DND-41 (cell line): Measurements from ENCODE around the gene STAC.

Source experiments
- ATAC-seq: fragments of 200-7000 bp; cut with Tn5 transposase; 3 replicates; pipeline ENCODE4 v1.9.1; 2021; ENCODE audit warnings: low read depth; ENCODE audit not compliant: insufficient read depth
- DNase-seq: peaks from one replicate; pipeline ENCODE4 v3.0.0-alpha.2; 2020
- H2AFZ ChIP-seq: 2 replicates; pipeline ENCODE4 v1.6.0; 2012; ENCODE audit warnings: low read depth, low read length
- H3K27ac ChIP-seq: 2 replicates; pipeline ENCODE4 v1.5.1; 2012; ENCODE audit warnings: low read length, inconsistent platforms
- H3K27me3 ChIP-seq: fragments of 200-600 bp; sonication (generic); 2 replicates; pipeline ENCODE4 v1.6.0; 2012; ENCODE audit warnings: low read length, mild to moderate bottlenecking, inconsistent platforms; ENCODE audit not compliant: insufficient read depth, poor library complexity
- H3K36me3 ChIP-seq: 2 replicates; pipeline ENCODE4 v1.5.1; 2012; ENCODE audit warnings: low read length, inconsistent platforms; ENCODE audit not compliant: insufficient read depth
- H3K4me1 ChIP-seq: 2 replicates; pipeline ENCODE4 v1.5.1; 2012; ENCODE audit warnings: mild to moderate bottlenecking, low read length; ENCODE audit not compliant: insufficient read depth
- H3K4me2 ChIP-seq: 2 replicates; pipeline ENCODE4 v1.6.0; 2012; ENCODE audit warnings: mild to moderate bottlenecking, moderate library complexity, low read length, inconsistent platforms; ENCODE audit not compliant: insufficient read depth
- H3K4me3 ChIP-seq, 2 experiments: fragments of 200-600 bp in 1 of 2; shearing (Covaris generic) in 1 of 2; 2 replicates each; pipeline ENCODE4 v1.5.1; 2012 to 2016; ENCODE audit warnings: inconsistent platforms in 2 of 2, low read length in 2 of 2, mild to moderate bottlenecking in 2 of 2, low read depth in 1 of 2, moderate library complexity in 1 of 2
- H3K79me2 ChIP-seq: 2 replicates; pipeline ENCODE4 v1.6.0; 2012; ENCODE audit warnings: low read length, inconsistent platforms; ENCODE audit not compliant: insufficient read depth
- H3K9ac ChIP-seq: 2 replicates; pipeline ENCODE4 v1.6.0; 2012; ENCODE audit warnings: low read depth, mild to moderate bottlenecking, inconsistent platforms, low read length, moderate library complexity
- H3K9me3 ChIP-seq: 2 replicates; pipeline ENCODE4 v1.5.1; 2012; ENCODE audit warnings: low read length, moderate library complexity, mild to moderate bottlenecking, inconsistent platforms; ENCODE audit not compliant: insufficient read depth, severe bottlenecking
- H4K20me1 ChIP-seq: 2 replicates; pipeline ENCODE4 v1.6.0; 2012; ENCODE audit warnings: low read length; ENCODE audit not compliant: insufficient read depth
- CTCF ChIP-seq: IDR thresholded peaks from 2 replicates; pipeline ENCODE4 v1.5.1; 2012; ENCODE audit warnings: borderline replicate concordance, low read length, moderate library complexity, mild to moderate bottlenecking; ENCODE audit not compliant: poor library complexity, severe bottlenecking; ENCODE audit errors: extremely low read depth
- EZH2 ChIP-seq: IDR thresholded peaks from 3 replicates; pipeline ENCODE4 v1.6.1; 2012; ENCODE audit warnings: borderline replicate concordance, low read depth, mild to moderate bottlenecking, moderate library complexity, low read length, inconsistent platforms; ENCODE audit not compliant: severe bottlenecking

STAC gene

GRCh38 chr3:36367912-36368573 is 12.3 kb upstream of the STAC start:
- Histone ChIP-seq H4K20me1 (no peaks in the 10 kb centered on the region), H3K9me3 (no peaks in the 10 kb centered on the region), H3K27me3 (peaks cover 2% of the 10 kb centered on the region), H3K27ac (no peak overlapping the region), H2AFZ (no peak overlapping the region), H3K36me3 (no peaks in the 10 kb centered on the region), H3K4me2 (no peak overlapping the region), H3K9ac (no peak overlapping the region), H3K4me3 (no peak overlapping the region), H3K4me1 (no peaks in the 10 kb centered on the region), H3K79me2 (no peaks in the 10 kb centered on the region)
- TF ChIP-seq EZH2, result no peak
- TF ChIP-seq CTCF, result no peak
- DNase-seq (no peak), ATAC-seq (no peak)

GRCh38 chr3:36372534-36372935 is 7.8 kb upstream of the STAC start:
- no peak for TF ChIP-seq EZH2
- no peak for TF ChIP-seq CTCF
- Histone ChIP-seq H3K36me3 (no peaks in the 10 kb centered on the region), H3K27me3 (peaks cover 2% of the 10 kb centered on the region), H3K9me3 (no peaks in the 10 kb centered on the region), H3K27ac (no peak overlapping the region), H3K4me3 (no peak overlapping the region), H3K9ac (no peak overlapping the region), H3K4me1 (no peaks in the 10 kb centered on the region), H4K20me1 (no peaks in the 10 kb centered on the region), H2AFZ (no peak overlapping the region), H3K79me2 (no peaks in the 10 kb centered on the region), H3K4me2 (no peak overlapping the region)
- DNase-seq (no peak), ATAC-seq (no peak)

- Histone ChIP-seq H3K27me3 (peaks cover 2% of the 10 kb centered on the region), H3K36me3 (no peaks in the 10 kb centered on the region), H3K4me2 (no peak overlapping the region), H3K27ac (no peak overlapping the region), H4K20me1 (no peaks in the 10 kb centered on the region), H3K79me2 (no peaks in the 10 kb centered on the region), H2AFZ (no peak overlapping the region), H3K9me3 (no peaks in the 10 kb centered on the region), H3K4me1 (no peaks in the 10 kb centered on the region), H3K9ac (no peak overlapping the region), H3K4me3 (no peak overlapping the region)
- no peak for TF ChIP-seq CTCF
- TF ChIP-seq EZH2, result no peak
- ATAC-seq (no peak), DNase-seq (no peak)
Measured at GRCh38 chr3:36373084-36373483, 7.2 kb upstream of the STAC start.
